ENCODE results near the gene KCNK10.

GRCh38 chr14:88234442-88234841 is 88.6 kb downstream of the KCNK10 start:
- TF ChIP-seq POLR2A (IDR thresholded peaks at IDR 0.05) = no peak
- no peak for TF ChIP-seq CTCF (IDR thresholded peaks at IDR 0.05 in 8 of 11, conservative IDR thresholded peaks at IDR 0.05 in 3 of 11)
